Duodenal mucosa (tissue), 2 donors: ENCODE results near the gene LAMB1.
"Not testable (repeated sequence)": the region's sequence is repeated elsewhere in the genome, so short reads cannot be mapped to it uniquely, and the experiment has no call there.

Source experiments
- H3K27ac ChIP-seq: one replicate; pipeline ENCODE4 v1.7.0; 2013; ENCODE audit warnings: low read depth, low read length
- H3K27me3 ChIP-seq, 2 donors: one replicate each; pipeline ENCODE4 v1.7.0; 2013; ENCODE audit warnings: low read length in 2 of 2, control low read depth in 1 of 2; ENCODE audit not compliant: insufficient read depth in 2 of 2, control insufficient read depth in 1 of 2
- H3K36me3 ChIP-seq, 2 donors: one replicate each; pipeline ENCODE4 v1.7.0; 2013; ENCODE audit warnings: low read length in 2 of 2, control low read depth in 1 of 2; ENCODE audit not compliant: insufficient read depth in 2 of 2, control insufficient read depth in 1 of 2
- H3K4me1 ChIP-seq, 2 donors: one replicate each; pipeline ENCODE4 v1.7.0; 2013; ENCODE audit warnings: low read length in 2 of 2, control low read depth in 1 of 2; ENCODE audit not compliant: insufficient read depth in 2 of 2, control insufficient read depth in 1 of 2
- H3K4me3 ChIP-seq, 2 donors: one replicate each; pipeline ENCODE4 v1.7.0; 2013; ENCODE audit warnings: low read length in 2 of 2, low read depth in 1 of 2
- H3K9ac ChIP-seq, 2 donors: one replicate each; pipeline ENCODE4 v1.7.0; 2013; ENCODE audit warnings: low read length in 2 of 2, low read depth in 1 of 2
- H3K9me3 ChIP-seq, 2 donors: one replicate each; pipeline ENCODE4 v1.7.0; 2013; ENCODE audit warnings: low read length in 2 of 2, control low read depth in 1 of 2; ENCODE audit not compliant: control insufficient read depth in 1 of 2

The LAMB1 gene

DNA sequence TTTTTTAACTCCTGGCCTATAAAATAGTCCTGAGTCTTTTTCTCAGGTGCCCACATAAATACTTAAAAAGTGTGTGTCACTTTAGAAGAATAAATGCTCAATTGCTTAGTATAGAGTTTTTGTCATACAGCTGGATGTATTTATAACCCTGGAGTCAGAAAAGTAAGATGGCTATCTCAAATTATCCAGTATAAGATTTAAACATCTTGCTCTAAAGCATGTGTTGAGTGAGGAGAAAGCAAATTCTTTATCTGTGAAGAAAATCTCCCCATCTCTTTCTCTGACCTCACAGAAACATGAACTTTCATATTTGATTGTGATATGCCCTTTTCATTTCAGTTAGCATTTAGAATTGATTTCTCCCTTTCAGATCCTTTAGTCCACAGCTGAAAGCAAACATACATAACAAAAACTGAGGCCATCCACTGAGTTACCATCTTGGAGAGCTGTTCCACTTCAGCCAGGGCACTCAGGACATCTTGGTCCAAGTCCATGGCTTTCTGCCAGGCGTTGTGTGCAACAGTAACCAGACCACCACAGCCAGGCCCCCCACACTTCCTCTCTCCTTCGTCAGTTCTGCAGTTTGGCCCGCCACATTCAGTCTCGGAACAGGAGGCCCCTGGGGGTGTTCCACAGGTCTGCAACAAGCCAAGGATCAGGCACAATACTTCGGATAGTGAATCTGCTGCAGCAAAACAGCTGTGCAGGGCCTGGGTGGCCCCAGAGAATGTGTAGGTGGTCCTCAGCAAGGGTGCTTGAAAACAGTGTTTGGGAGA, 71.0 kb downstream of the LAMB1 start:
- no peaks in the 10 kb centered on the region for H3K27me3 ChIP-seq
- H3K9me3 ChIP-seq, result no peaks in the 10 kb centered on the region
- H3K4me1 ChIP-seq, result no peaks in the 10 kb centered on the region
- no peak overlapping the region for H3K4me3 ChIP-seq
- H3K36me3 ChIP-seq, result peaks cover 59 to 65% of the 10 kb centered on the region in 2 donors
- H3K9ac ChIP-seq, result no peak overlapping the region
- no peak overlapping the region for H3K27ac ChIP-seq

DNA sequence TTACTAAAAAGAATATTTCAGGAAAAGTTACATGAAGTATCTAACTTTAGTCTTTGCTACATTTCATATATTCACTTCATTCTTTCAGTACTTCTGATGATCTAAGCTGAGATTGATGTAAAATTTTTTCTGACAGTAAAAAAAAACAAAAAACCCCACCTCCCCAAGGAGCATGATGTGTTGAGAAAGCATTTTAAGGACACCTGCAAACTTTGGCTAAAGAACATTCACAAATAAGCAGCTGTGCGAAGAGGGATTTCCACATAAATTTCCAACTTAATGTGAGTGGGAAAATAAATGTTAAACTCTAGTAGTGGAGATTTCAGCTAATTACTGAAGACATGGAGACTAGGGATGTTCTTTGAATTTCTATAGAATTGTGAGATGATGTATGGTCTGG, 76.5 kb downstream of the LAMB1 start:
- H3K4me1 ChIP-seq, result peaks cover 0 to 4% of the 10 kb centered on the region in 2 donors
- H3K27ac ChIP-seq, result no peak overlapping the region
- no peaks in the 10 kb centered on the region for H3K27me3 ChIP-seq
- no peaks in the 10 kb centered on the region for H3K9me3 ChIP-seq
- H3K4me3 ChIP-seq, result no peak overlapping the region
- H3K36me3 ChIP-seq, result peaks cover 50 to 72% of the 10 kb centered on the region in 2 donors
- H3K9ac ChIP-seq, result no peak overlapping the region

DNA sequence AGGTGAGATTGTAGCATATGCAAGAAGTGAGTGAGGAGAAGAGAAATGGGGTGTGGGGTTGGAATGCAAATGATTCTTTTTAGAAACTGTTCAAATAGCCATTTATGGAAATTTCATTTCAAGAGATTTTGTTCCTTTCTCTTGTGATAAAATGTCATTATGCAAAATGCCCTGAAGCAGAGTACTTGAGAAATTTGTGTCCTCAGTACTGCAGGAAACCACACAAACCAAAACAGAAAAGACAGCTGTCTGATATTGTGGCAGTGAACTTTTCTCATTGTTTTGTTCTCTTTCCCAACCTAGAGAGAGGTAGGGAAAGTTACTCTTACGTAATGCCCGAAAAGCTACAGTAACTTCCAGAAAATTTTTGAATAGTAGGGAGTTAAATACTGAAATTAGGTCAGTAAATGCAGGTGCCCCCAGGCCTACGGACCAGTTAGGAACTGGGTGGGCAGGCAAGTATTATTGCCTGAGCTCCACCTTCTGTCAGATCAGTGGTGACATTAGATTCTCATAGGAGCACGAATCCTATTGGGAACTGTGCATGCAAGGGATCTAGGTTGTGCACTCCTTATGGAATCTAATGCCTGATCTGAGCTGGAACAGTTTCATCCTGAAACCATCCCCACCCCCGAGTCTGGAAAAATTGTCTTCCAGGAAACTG, 78.0 kb downstream of the LAMB1 start:
- Histone ChIP-seq H3K36me3 (peaks cover 43 to 71% of the 10 kb centered on the region in 2 donors), H3K27ac (no peak overlapping the region)

DNA sequence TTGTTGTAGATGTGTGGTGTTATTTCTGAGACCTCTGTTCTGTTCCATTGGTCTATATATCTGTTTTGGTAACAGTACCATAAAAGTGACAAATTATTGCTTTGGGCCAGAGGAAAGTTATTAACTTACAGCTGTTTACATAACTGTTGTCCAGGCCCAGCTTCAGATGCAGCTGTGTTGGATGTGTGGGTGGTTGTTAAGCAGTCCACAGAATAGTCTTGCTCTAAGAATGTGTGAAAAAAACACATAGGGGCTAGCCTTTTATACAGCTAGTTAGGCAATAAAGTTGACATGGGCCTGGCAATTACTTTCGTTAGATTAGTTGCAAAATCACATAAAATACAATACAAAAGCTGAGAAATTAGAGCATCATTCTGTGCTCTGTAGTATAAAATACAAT, 80.1 kb downstream of the LAMB1 start:
- no peak overlapping the region for H3K9ac ChIP-seq
- peaks cover 4 to 6% of the 10 kb centered on the region in 2 donors for H3K4me1 ChIP-seq
- H3K9me3 ChIP-seq, result no peaks in the 10 kb centered on the region
- no peak overlapping the region for H3K27ac ChIP-seq
- H3K36me3 ChIP-seq, result peaks cover 47 to 77% of the 10 kb centered on the region in 2 donors
- no peak overlapping the region for H3K4me3 ChIP-seq
- no peaks in the 10 kb centered on the region for H3K27me3 ChIP-seq

More for the DNA sequence above, 78.0 kb downstream of the LAMB1 start:
- no peak overlapping the region for H3K9ac ChIP-seq
- H3K4me1 ChIP-seq, result peaks cover 4 to 6% of the 10 kb centered on the region in 2 donors
- H3K4me3 ChIP-seq, result no peak overlapping the region
- no peaks in the 10 kb centered on the region for H3K27me3 ChIP-seq
- H3K9me3 ChIP-seq, result no peaks in the 10 kb centered on the region

DNA sequence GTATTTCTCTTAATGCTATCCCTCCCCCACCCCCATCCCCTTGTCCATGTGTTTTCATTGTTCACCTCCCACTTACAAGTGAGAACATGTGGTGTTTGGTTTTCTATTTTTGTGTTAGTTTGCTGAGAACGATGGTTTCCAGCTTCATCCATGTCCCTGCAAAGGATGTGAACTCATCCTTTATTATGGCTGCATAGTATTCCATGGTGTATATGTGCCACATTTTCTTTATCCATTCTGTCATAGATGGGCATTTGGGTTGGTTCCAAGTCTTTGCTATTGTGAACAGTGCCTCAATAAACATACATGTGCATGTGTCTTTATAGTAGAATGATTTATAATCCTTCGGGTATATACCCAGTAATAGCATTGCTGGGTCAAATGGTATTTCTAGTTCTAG, 81.1 kb downstream of the LAMB1 start:
- peaks cover 56 to 79% of the 10 kb centered on the region in 2 donors for H3K36me3 ChIP-seq

DNA sequence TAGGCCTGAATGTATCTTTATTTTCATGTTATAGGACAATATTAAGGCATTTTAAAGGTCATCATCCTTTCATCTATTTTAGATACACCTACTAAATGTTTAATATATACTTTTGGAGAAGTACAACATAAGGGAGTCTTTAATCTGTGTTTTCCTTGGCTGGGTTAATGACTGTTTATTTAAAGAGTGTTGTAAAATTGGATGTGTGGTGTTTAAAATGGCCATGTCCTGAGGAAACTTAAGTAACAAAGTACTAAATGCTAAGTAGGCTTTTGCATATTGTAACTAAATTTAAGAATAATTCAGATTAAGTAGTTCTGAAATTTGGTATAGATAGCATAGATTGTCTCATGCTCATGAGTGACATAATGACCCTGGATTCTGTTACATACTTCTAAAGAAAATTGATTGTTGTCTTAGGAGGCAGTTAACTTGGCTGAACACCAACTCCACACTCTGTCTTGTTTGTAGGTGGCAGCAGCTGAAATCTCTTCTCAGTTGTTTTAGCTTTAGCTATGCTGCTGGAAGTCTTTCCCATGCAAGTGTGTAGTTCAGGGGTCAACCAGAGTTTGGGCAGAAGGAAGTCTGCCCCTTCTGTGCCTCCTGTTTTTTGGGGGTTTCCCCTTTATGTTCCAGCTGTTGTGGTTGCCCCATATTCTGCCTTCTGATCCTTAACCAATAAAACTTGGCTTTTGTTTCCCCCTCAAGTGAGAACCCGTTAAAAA, 82.8 kb downstream of the LAMB1 start:
- H3K36me3 ChIP-seq, result peaks cover 54 to 73% of the 10 kb centered on the region in 2 donors
- H3K27ac ChIP-seq, result no peak overlapping the region
- H3K4me1 ChIP-seq, result peaks cover 2 to 6% of the 10 kb centered on the region in 2 donors
- no peaks in the 10 kb centered on the region for H3K27me3 ChIP-seq
- no peak overlapping the region for H3K9ac ChIP-seq
- no peak overlapping the region for H3K4me3 ChIP-seq
- no peaks in the 10 kb centered on the region for H3K9me3 ChIP-seq

More for the DNA sequence above, 81.1 kb downstream of the LAMB1 start:
- not testable (repeated sequence) for H3K4me3 ChIP-seq, H3K9me3 ChIP-seq, H3K9ac ChIP-seq, H3K27ac ChIP-seq, H3K27me3 ChIP-seq, H3K4me1 ChIP-seq

DNA sequence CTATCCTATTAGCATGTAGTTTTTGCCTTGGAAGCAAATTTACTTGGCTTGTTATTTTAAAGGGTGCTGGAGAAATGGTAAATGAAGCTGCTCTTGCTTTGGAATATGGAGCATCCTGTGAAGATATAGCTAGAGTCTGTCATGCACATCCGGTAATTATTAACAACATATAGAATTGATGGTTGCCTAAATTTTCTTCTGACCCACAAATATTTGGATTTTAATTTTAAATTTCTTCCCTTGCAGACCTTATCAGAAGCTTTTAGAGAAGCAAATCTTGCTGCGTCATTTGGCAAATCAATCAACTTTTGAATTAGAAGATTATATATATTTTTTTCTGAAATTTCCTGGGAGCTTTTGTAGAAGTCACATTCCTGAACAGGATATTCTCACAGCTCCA, 84.0 kb downstream of the LAMB1 start:
- Histone ChIP-seq H3K27me3 (no peaks in the 10 kb centered on the region), H3K27ac (no peak overlapping the region), H3K4me3 (no peak overlapping the region), H3K36me3 (peaks cover 48 to 65% of the 10 kb centered on the region in 2 donors), H3K9ac (no peak overlapping the region), H3K9me3 (no peaks in the 10 kb centered on the region), H3K4me1 (peaks cover 0 to 6% of the 10 kb centered on the region in 2 donors)

DNA sequence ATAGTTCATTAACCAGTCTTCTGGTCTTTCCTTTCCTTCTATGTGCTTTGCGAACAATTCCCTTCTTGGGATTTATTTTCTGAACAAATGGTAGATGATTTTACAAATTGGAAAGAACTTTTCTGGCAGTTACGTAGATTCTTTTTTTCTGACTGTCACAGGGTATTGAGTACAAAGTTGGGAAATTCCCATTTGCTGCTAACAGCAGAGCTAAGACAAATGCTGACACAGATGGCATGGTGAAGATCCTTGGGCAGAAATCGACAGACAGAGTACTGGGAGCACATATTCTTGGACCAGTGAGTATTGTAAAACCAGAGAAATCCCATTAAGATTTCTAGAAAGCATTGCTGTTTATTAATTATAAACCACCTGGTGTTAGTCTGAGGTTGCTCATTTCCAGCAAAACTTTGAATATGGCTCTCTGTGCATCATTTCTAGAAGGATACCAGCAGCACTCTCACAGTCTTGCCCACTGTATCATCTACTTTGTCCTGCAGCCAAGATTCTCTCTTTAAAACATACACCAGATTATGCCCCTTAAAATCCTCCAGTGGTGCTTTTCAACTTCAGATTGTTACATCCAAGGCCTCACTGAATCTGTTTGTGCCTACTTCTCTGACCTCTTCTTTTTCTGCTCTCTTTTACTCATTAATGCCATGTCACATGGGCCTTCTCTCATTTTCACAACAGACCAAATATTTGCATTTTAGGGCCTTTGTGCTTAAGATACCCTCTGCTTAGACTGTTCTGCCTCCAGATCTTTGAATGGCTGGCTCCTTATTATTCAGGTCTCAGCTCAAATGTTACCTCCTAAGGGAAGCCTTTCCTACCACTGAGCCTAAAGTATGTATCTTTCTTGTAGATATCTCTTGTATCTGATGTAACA, 85.0 kb downstream of the LAMB1 start:
- Histone ChIP-seq H3K4me1 (peaks cover 0 to 6% of the 10 kb centered on the region in 2 donors), H3K27ac (no peak overlapping the region), H3K4me3 (no peak overlapping the region), H3K9ac (no peak overlapping the region), H3K9me3 (no peaks in the 10 kb centered on the region), H3K27me3 (no peaks in the 10 kb centered on the region), H3K36me3 (peaks cover 40 to 56% of the 10 kb centered on the region in 2 donors)

DNA sequence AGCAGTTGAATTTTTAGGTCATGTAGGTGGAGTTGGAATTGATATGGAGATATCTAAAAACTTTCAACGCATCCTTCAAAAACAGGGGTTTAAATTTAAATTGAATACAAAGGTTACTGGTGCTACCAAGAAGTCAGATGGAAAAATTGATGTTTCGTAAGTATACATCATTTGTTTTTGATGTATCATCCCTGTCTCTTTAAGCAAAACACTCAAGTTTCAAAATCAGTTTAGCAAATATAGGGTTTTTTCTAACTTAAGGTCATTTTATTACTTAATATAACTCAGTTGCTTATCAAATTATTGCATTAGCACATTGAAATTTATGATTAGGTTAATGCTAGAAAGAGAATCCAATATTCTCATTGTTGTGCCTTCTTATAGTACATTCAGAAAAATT, 87.4 kb downstream of the LAMB1 start:
- Histone ChIP-seq H3K9ac (no peak overlapping the region), H3K27me3 (no peaks in the 10 kb centered on the region), H3K27ac (no peak overlapping the region), H3K9me3 (no peaks in the 10 kb centered on the region), H3K36me3 (peaks cover 37 to 66% of the 10 kb centered on the region in 2 donors), H3K4me1 (peaks cover 0 to 3% of the 10 kb centered on the region in 2 donors), H3K4me3 (no peak overlapping the region)
